ENCODE results near the gene IL18RAP. TPM values are rescaled to one million over a fixed set of nuclear protein-coding genes. Genes with fewer than 3 reads are reported as not detected.
A peak's percentile ranks its signal among the peaks of the same experiment; 100 is the strongest.

The IL18RAP gene
- total RNA-seq, 2 donors from 2014 or later = 0.52 to 2.4 TPM

- ATAC-seq = no peak
Observed at GRCh38 chr2:102484310-102485061, 61.5 kb downstream of the IL18RAP start.

GRCh38 chr2:102485147-102485785, 62.3 kb downstream of the IL18RAP start:
- ATAC-seq = no peak
- DNase-seq = no peak
- intact Hi-C loops (cut with DNase I, micrococcal nuclease) = no loop called here

More at GRCh38 chr2:102484310-102485061, 61.5 kb downstream of the IL18RAP start:
- intact Hi-C loops (cut with DNase I, micrococcal nuclease) = no loop called here
- no peak for DNase-seq

DNA sequence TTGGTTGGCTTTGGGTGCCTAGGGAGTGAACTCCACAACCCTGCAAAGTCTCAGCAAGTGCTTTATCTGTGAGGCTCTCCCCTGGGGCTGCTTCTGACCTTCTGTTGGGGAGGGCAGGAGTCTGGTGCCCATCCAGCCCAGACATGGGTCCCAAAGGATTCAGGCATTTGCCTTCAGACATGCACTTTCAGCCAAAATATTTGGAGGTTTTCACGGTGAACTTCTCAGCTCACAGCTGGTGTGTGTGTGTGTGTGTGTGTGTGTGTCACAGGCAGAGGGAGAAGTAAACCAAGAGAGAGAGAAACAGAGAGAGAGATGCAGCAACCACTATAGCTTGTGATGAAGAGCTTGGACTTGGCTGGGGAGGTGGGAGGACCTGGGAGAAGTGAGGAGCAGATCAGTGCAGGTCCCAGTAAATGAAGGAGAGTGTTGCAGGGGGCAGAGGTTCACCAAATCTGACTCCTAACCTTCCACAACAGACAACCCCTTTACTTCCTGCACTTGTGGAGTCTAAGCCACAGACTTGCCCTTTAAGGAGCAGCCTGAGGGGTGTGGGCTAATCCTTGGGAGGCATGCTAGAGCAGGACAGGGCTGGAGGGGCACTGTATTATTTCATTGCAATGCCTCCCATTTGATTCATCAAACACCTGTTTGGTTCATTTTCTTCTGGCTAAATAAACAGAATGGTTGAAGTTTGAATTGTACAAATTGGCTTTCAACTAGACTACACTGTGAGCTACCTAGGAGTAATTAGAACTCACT, 64.2 kb downstream of the IL18RAP start:
- DNase-seq (no peak), ATAC-seq (peak; percentile 32)
- intact Hi-C loops (cut with DNase I, micrococcal nuclease) = no loop called here

DNA sequence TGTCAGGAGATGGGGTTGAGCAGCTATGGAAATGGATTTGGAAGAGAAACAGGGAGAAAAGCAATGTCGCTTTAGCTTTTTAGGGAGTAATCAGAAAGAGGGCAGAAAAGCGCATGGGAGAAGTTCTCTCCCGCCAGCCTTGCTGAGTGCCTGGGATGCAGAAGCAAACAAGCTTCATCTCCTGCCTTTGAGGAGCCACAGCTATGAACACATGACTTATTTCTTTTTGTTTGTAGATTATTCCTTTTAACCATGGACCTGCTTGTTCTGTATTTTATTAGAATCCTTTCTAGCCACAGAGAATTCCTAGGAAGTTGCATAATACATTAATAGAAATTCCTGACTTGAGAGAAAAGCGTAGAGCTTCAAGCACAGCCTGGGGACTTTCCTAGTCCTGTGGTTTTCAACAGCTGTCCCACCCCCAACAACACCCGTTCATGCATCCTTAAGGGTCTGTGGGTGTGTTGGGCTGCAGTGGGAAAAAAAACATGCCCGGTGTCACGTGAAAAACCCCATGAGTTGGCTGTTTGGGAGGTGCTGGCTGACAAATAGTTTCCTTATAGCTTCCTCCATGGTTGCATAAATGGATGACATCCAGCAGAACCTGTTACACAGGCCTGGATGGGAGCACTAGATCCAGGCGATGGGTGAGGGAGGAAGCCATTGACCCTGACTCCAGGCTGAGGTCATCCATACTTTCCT, 65.0 kb downstream of the IL18RAP start:
- intact Hi-C loops (cut with DNase I, micrococcal nuclease) = no loop called here
- ATAC-seq (peak; percentile 97), DNase-seq (peak; percentile 51 to 66)

- intact Hi-C loops (cut with DNase I, micrococcal nuclease) = no loop called here
- ATAC-seq = no peak
- DNase-seq = no peak
Observed at GRCh38 chr2:102489646-102490045, 66.7 kb downstream of the IL18RAP start.

DNA sequence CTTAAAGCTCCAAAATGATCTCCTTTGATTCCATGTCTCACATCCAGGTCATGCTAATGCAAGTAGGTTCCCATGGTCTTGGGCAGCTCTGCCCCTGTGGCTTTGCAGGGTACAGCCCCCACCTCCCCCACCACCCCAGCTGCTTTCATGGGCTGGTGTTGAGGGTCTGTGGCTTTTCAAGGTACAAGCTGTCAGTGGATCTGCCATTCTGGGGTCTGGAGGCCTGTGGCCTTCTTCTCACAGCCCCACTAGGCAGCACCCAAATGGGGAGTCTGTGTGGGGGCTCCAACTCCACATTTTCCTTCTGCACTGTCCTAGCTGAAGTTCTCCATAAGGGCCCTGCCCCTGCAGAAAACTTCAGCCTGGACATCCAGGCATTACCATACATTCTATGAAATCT, 69.0 kb downstream of the IL18RAP start:
- intact Hi-C loops (cut with DNase I, micrococcal nuclease) = no loop called here
- no peak for DNase-seq
- no peak for ATAC-seq

- DNase-seq (no peak), ATAC-seq (no peak)
- intact Hi-C loops (cut with DNase I, micrococcal nuclease) = no loop called here
Observed at GRCh38 chr2:102494570-102494969, 71.6 kb downstream of the IL18RAP start.

- ATAC-seq (no peak), DNase-seq (no peak)
- intact Hi-C loops (cut with DNase I, micrococcal nuclease) = no loop called here
Observed at GRCh38 chr2:102498414-102498813, 75.5 kb downstream of the IL18RAP start.

- DNase-seq = no peak
- intact Hi-C loops (cut with DNase I, micrococcal nuclease) = no loop called here
- ATAC-seq = peak; percentile 88
Observed at GRCh38 chr2:102499558-102499957, 76.6 kb downstream of the IL18RAP start.

Small RNA genes lying within 50 kb of the gene (microRNA-seq; reads per million reads assigned to microRNA genes)
- 2.7 to 4.1 reads per million in 2 donors for gene MIR4772

Other genes with a start within 250 kb of the IL18RAP start
- gene IL1RL2, start 236.1 kb upstream of the IL18RAP start, total RNA-seq = 1 to 10 TPM; 1.1 to 1.2 TPM
- 1 to 10 TPM; 3.4 to 3.8 TPM for gene IL1RL1, start 111.6 kb upstream of the IL18RAP start, total RNA-seq
- 1 to 10 TPM; 3.0 to 3.2 TPM for gene IL18R1, start 67.4 kb upstream of the IL18RAP start, total RNA-seq
- gene SLC9A4, start 50.1 kb downstream of the IL18RAP start, total RNA-seq = under 1 TPM; 0.09 to 0.34 TPM
- 10 to 100 TPM; 75.2 to 81.1 TPM for gene SLC9A2, start 196.4 kb downstream of the IL18RAP start, total RNA-seq

Data from left colon (tissue), 2 donors.